HG02798 (cell line): ENCODE data around the gene RGS14.

ENCODE experiments used
- ATAC-seq: cut with Tn5 transposase; IDR thresholded peaks from one replicate; pipeline ENCODE4 v1.9.1; 2021; ENCODE audit warnings: mild to moderate bottlenecking; ENCODE audit not compliant: unreplicated experiment, poor library complexity

Gene RGS14

GRCh38 chr5:177357459-177358351 is at the start of gene RGS14:
TSS of gene RGS14 (plus strand) at chr5:177357924. CDS start at chr5:177358025, 101 bp downstream.
- peak; percentile 90 for ATAC-seq

GRCh38 chr5:177308740-177309139 is 49.0 kb upstream of the RGS14 start:
- no peak for ATAC-seq

- ATAC-seq = peak; percentile 15
Observed at GRCh38 chr5:177309351-177310191, 48.2 kb upstream of the RGS14 start.

GRCh38 chr5:177310332-177310731 is 47.4 kb upstream of the RGS14 start:
- ATAC-seq = no peak

- peak; percentile 25 for ATAC-seq
Observed at GRCh38 chr5:177310757-177311391, 46.9 kb upstream of the RGS14 start.

- ATAC-seq = no peak
Observed at GRCh38 chr5:177311392-177311722, 46.4 kb upstream of the RGS14 start.

GRCh38 chr5:177311723-177312648 is 45.7 kb upstream of the RGS14 start, which contains the start of gene MXD3:
TSS of gene MXD3 (minus strand) at chr5:177311898. CDS start at chr5:177311830, 68 bp downstream.
- peak; percentile 86 for ATAC-seq

- peak; percentile 15 for ATAC-seq
Observed at GRCh38 chr5:177312649-177313181, 45.0 kb upstream of the RGS14 start.

GRCh38 chr5:177313561-177314259 is 44.0 kb upstream of the RGS14 start:
- ATAC-seq = no peak

- ATAC-seq = no peak
Observed at GRCh38 chr5:177314376-177315342, 43.1 kb upstream of the RGS14 start.

- no peak for ATAC-seq
Observed at GRCh38 chr5:177315411-177315810, 42.3 kb upstream of the RGS14 start.

GRCh38 chr5:177316005-177316404 is 41.7 kb upstream of the RGS14 start:
- no peak for ATAC-seq

GRCh38 chr5:177317959-177318377 is 39.8 kb upstream of the RGS14 start:
- ATAC-seq = peak; percentile 48

GRCh38 chr5:177319913-177320588 is 37.7 kb upstream of the RGS14 start:
- ATAC-seq = no peak

- ATAC-seq = no peak
Observed at GRCh38 chr5:177320879-177321278, 36.8 kb upstream of the RGS14 start.

- ATAC-seq = no peak
Observed at GRCh38 chr5:177325868-177326381, 31.8 kb upstream of the RGS14 start.
